GM12865 (cell line): ENCODE measurements around the gene RNPEPL1.
A peak's percentile ranks its signal among the peaks of the same experiment; 100 is the strongest.
"Not testable (repeated sequence)": the region's sequence is repeated elsewhere in the genome, so short reads cannot be mapped to it uniquely, and the experiment has no call there.

Experiments
- DNase-seq: peaks from one replicate; pipeline ENCODE4 v3.0.0; 2010; ENCODE audit warnings: low read depth
- H3K4me3 ChIP-seq: 2 replicates; pipeline ENCODE4 v1.5.1; 2011; ENCODE audit warnings: mild to moderate bottlenecking, low read depth, low read length, control low read depth
- TF ChIP-seq, protein P1 (sequence below): IDR thresholded peaks from 2 replicates; pipeline ENCODE4 v1.5.1; 2011; ENCODE audit warnings: low read length, control low read depth, low read depth, inconsistent platforms; ENCODE audit not compliant: insufficient read depth; ENCODE audit errors: missing control alignments

The RNPEPL1 gene

DNA sequence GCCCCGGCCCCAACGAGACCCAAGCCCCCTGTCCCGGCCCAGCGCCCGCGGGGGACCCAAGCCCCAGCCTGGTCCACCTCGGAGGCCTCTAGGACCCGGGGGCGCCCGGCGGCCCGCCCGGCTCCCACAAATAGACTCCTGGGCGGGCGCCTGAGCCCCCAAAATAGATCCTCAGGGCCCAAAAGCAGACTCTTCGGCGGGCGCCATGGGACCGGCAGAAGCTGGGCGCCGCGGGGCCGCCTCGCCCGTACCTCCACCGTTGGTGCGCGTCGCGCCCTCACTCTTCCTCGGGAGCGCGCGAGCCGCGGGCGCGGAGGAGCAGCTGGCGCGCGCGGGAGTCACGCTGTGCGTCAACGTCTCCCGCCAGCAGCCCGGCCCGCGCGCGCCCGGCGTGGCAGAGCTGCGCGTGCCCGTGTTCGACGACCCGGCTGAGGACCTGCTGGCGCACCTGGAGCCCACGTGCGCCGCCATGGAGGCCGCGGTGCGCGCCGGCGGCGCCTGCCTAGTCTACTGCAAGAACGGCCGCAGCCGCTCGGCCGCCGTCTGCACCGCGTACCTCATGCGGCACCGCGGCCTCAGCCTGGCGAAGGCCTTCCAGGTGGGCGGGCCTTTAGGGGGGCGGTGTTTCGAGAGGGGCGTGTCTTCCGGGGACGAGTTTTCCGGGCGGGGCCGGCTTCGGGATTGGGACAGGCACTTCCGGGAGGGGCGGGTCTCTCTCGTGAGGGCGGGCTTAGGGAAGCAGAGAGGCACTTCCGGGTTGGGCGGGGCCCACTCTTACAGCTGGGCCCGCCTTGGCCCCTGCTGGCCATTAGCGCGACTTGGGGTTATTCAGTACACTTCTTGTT, 7.6 kb upstream of the RNPEPL1 start:
- H3K4me3 ChIP-seq = peak overlapping the region; percentile 90
- DNase-seq = peak; percentile 99
- TF ChIP-seq, protein P1, sequence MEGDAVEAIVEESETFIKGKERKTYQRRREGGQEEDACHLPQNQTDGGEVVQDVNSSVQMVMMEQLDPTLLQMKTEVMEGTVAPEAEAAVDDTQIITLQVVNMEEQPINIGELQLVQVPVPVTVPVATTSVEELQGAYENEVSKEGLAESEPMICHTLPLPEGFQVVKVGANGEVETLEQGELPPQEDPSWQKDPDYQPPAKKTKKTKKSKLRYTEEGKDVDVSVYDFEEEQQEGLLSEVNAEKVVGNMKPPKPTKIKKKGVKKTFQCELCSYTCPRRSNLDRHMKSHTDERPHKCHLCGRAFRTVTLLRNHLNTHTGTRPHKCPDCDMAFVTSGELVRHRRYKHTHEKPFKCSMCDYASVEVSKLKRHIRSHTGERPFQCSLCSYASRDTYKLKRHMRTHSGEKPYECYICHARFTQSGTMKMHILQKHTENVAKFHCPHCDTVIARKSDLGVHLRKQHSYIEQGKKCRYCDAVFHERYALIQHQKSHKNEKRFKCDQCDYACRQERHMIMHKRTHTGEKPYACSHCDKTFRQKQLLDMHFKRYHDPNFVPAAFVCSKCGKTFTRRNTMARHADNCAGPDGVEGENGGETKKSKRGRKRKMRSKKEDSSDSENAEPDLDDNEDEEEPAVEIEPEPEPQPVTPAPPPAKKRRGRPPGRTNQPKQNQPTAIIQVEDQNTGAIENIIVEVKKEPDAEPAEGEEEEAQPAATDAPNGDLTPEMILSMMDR = no peak

DNA sequence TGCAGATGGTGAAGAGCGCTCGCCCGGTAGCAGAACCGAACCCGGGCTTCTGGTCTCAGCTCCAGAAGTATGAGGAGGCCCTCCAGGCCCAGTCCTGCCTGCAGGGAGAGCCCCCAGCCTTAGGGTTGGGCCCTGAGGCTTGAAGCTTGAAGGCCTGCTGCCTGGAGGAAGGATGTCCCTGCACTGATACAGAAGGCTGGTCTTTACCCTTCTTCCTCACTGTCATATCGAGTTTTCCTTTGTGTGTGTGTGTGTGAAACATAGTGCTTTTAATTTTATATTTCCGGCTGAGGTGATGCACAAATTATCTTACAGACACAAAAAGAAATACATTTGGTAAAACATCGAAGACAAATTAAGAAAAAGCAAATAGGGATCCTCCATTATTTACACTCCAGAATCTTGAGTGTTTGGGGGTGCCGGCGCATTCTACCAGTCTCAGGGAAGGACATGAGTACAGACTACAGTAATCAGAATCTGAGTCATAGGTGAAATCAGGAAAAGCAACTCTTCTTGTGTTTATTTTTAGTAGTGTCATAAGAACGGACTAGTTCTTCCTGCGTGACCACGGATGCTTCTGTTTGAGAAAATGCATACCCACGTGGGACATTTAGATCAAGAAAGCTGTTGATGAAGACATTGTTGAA, 6.8 kb upstream of the RNPEPL1 start:
- peak overlapping the region; percentile 90 for H3K4me3 ChIP-seq
- DNase-seq = peak; percentile 75
- TF ChIP-seq, protein P1 = no peak

DNA sequence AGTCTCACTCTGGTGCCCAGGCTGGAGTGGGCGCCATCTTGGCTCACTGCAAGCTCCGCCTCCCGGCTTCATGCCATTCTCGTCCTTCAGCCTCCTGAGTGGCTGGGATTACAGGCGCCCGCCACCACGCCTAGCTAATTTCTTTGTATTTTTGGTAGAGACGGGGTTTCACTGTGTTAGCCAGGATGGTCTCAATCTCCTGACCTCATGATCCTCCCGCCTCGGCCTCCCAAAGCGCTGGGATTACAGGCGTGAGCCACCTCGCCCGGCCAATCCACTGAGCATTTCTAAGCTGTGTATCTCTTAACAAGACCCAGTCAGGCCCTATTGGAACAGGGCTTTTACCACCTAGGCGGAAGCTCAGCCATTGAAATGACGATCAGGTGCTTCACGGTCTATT, 5.1 kb upstream of the RNPEPL1 start:
- DNase-seq, H3K4me3 ChIP-seq: not testable (repeated sequence)

DNA sequence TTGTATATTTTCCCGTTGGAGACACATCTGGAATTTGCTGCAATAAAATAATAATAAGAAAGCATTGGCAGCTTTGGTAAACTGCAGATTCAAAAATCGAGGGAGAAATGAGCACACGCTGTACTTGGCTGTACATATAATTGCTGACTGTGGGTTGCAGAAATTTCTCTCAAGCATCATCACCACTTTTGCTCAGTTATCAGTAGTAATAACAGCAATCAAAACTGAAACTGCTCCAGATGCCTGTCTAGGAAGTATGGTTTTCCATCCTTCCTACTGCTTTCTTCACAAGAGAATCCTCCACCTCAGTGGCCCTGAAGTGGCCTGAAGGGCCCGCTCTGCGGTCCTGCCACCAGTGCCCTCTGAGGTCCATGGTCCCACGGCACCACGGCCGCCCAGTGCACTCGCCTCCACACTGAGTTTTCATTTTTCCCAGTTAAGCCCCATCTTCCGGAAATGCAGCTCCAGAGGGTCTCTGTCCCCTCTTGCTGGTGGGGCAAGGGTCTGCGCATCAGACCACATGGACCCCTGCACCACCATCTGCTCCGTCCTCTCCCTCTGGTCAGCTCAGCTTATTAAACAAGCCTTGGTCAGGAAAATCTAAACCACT, 4.2 kb upstream of the RNPEPL1 start:
- DNase-seq = no peak
- H3K4me3 ChIP-seq = no peak overlapping the region
- TF ChIP-seq, protein P1 = no peak

DNA sequence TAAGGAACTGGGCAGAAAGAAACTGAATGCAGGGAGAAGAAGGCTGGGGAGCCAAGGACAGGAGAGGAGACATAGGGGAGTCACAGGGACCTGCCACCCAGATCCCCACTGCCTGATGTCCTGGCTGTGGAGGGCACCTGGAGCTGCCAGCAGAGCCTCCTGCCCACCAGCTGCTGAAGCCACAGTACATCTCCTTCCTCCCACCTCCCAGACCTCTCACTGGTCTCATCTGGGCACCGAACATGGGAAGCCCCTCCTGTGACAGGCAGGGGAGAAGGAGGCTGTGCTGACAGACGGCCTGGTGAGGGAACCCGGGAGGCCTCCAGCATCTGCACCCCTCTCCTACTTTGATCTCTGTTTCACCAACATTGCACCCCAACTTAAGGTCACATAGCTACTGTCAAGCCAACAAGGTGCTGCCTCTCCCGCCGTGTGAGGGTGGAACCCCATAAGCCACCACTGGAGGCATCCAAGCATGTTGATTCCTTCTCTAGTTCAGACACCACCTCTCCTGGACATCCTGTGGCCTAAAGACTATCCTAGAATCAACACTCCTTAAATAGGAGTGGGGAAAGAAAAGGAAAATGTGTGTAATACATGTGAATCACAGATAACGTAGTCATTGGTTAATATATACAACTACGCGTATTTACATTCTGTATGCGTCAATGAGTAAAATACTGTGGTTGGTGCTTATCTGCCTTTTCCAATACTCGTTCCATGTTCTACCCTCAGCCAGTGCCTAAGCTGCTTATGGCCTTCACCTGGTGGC, 3.5 kb upstream of the RNPEPL1 start:
- TF ChIP-seq, protein P1 = peak; percentile 17
- H3K4me3 ChIP-seq = peak overlapping the region; percentile 79
- peak; percentile 61 for DNase-seq

DNA sequence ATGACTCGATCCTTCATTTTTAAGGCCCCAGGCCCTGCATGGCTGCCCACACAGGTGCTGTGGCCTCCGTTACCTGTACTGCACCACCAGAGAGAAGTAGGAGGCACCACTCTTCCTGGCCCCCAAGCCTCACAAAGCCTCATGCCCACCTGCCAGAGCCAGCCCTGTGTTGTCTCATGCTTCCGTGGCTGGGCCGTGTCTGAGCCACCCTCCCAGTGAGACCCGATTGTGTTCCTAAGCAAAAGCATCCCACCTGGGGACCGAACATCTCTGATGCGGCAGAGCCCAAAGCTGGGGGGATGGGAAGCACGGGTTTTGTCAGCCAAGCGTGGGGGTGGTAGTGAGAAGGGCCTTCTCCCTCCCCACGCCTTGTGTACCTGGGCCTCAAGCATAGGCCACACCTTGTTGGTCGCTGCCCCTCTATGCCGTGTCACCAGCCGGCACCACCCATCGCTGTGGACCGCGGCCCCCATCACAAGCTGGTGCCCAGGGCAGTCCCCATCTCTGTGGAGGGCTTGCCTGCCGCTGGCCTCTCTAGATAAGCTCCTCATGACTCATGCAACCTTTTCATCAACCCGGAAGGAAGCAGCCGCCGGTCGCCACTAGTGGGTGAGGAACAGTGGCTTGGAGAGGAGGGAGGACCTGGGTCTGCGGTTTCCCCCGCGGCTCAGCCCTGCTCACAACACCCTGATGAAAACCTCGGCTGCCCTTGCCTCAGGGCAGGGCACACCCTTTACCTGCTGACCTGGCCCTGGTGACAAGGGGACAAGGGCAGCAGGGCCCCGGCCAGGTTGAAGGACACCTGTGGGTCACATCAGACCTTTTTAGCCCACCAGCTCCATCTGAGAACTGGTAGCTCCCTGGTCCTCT, 2.7 kb upstream of the RNPEPL1 start:
- H3K4me3 ChIP-seq = peak overlapping the region; percentile 79
- TF ChIP-seq, protein P1 = no peak
- peak; percentile 94 for DNase-seq
